Medulla oblongata (tissue), 1 donor: ENCODE results near the gene CDIP1.
A peak's percentile ranks its signal among the peaks of the same experiment; 100 is the strongest.

ENCODE experiments used
- DNase-seq: peaks from one replicate; pipeline ENCODE4 v3.0.0-alpha.2; 2015; ENCODE audit errors: extremely low spot score

Gene CDIP1

DNA sequence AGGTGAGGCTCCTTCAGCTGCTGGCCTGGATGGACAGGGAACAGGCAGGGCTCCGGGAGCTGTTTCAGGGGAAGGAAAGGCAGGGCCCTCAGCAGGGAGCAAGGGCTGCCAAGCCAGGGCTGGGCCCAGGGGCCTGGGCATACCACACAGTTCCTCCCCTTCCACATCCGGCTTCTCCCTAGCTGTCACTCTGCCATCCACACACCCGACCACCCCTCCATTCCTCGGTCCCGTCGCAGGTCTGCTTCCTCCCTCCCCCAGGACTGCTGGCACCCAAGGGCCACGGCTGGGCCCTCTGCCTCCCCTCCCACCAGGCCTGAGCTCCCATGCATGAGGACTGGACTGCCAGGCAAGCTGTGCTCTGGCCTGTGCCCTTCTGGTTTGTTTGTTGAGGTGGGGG lies 24.0 kb downstream of the CDIP1 start:
- DNase-seq = no peak

DNA sequence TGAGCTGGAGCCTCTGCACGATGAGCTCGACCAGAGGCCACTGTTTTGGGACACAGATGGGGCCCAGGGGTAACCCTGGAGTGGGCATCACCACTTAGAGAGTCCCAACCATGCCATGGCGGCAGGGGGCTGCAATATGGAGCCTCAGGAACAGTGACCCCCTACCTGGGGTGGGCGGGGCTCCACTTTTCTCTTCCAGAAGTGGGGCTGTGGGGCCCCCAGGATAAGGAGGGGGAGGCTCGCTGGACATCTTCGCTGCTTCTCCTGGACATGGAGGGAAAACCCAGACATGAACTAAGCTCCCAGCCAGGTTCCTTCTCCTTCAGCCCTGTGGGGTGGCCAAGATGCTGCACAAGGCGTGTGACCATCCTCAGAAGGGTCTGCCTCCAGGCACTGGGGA lies 24.7 kb downstream of the CDIP1 start:
- no peak for DNase-seq

DNA sequence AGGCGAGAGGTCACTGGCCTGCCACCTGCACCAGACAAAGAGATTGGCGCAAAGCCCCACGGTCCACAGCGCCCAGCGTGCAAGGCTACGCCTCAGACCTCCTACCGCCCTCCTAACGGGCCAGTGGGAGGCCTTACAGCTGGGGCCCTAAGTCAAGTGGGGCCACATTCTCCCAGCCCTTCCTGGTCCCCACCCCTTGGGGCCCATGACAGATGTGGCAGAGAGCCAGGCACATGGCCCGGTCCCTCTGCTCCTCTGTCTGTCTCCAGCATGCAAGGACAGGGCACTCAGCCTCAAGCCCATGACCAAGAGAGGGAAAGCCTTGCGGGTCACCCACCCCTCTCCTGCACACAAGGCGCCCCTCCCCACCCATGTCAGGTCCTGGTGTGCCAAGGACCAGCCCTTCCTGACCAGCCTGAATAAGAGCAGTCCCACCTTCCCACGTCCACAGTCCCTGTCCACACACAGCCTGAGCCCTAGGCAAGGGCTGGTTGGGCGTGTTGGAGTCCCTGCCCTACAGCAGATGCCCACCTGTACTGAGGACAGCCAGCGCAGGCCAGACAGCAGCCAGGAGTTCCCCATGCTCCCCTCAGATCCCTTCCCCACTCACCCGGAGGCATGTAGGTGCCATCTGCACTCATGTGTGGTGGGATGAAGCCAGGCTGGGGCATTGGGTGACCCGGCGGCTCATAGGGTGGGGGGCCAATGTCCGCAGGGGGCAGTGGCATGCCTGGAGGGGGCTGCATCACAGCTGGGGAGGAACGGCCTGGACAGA lies 25.3 kb downstream of the CDIP1 start:
- peak; percentile 29 for DNase-seq

DNA sequence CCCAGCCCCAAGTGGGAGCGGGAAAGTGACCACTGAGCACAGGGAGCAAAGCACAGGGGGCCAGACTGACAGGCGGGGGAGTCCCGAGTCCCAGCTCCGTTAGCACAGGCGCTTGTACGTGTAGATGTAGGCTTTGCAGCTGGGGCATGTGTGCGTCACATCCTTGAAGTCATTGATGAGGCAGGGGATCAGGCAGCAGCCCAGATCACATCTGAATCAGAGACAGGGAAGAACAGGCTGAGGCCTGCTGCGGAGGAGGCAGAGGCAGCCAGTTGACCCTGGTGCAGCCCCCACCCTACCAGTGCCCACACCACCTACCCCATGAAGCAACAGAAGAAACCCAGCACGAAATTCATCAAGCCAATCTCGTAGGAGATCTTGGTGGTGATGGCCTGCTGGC lies 26.1 kb downstream of the CDIP1 start:
- no peak for DNase-seq

DNA sequence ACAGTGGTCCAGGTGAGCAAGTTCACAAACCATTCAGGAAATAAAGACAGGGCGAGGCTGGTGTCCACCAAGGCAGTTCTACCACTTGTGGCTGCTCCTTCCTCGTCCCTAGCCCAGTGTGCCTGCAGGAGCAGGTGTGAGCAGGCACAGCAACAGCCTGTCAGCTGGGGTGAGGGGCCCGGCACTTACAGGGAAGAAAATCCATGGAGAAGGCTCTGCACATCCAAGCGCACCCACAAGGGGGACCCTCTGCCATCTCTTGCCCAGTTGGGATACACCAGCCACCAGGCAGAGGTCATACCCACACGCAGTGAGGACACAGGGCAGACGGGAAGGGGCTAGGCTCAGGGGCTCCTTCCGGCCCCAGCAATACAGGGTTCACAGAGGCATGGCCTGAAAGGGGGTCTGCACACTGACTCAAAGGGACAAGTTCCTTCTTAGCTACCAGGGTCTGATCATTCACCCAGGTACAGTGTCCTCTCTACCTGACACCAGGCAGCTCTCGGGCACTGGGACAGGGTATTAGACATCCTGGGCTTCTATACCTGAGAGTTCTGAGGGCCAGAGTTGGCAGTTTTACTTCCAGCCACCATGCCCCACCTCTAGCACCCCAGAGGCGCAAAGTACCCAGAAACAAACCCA lies 27.0 kb downstream of the CDIP1 start:
- peak; percentile 49 for DNase-seq

DNA sequence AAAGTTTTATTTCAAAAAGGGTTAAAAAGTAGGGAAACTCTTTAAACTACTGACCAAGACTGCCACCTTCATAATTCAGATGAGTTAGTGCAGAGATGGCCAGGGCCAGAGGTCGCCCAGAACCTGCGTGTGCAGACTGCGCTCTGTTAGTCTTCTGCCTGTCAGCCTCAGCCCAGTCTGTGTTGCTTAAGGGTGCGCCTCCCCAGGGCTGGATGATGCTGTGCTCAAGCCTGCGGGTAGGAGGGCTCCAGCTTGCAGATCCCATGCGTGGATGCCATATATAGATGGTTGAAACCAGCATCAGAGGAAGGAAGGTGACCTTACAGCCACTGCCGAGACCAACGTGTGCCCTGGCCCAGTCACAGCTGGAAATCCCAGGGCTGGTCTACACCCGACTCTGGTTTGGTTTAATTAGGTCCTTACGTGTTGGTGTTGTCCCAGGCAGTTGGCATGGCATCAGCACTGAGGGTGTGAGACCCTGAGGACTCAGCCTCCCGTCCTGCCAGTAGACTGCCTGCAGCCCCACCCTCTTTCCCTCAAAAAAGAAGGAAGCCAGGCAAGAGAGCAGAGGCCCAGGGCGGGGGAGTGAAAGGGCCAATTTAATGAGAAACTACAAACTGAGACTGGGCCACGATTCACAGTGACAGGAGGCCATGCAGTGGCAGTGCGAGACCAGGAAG lies 27.7 kb downstream of the CDIP1 start:
- no peak for DNase-seq

DNA sequence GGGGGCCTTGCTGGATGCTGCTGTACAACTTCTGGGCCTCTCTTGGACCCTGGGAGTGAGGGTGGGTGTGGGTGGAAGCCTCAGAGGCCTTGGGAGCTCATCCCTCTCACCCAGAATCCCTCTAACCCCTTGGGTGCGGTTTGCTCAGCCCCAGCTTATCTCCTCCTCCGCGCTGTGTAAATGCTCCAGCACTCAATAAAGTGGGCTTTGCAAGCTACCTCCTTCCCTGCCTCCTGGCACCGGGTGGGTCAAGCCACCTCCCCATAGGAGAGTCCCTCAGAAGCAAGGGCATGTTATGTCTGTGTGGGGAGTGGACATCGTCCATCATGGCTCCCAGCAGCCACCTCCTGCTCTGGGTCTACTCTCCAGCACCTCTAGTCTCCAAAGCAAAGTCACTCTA lies 28.4 kb downstream of the CDIP1 start:
- no peak for DNase-seq

DNA sequence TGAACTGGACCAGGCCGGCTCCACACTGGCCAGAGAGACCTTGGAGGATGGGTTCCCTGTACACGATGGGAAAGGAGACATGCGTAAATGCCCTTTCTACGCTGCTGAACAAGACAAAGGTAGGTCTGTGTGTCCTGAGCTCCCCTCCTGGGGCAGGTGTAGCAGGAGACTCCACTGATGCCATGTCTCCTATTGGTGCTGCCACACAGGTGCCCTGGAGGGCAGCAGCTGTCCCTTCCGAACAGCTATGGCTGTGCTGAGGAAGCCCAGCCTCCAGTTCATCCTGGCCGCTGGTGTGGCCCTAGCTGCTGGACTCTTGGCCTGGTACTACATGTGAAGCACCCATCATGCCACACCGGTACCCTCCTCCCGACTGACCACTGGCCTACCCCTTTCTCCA lies 29.2 kb downstream of the CDIP1 start:
- no peak for DNase-seq

DNA sequence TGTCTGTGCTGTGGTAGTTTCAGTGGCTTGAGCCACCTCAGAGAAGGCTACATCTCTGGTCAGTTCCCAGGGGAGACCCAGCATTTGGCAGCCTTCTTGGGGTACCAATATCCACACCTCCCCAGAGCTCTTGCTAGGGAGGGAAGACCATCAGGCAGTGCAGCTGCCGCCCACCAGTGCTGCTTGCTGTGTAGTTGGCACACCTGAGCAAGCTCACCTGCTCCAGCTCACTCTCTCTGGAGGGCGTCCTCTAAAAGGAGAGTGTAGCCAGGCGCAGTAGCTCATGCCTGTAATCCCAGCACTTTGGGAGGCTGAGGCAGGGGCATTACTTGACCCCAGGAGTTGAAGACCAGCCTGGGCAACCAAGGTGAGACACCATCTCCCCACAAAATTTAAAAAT lies 29.8 kb downstream of the CDIP1 start:
- DNase-seq = no peak

DNA sequence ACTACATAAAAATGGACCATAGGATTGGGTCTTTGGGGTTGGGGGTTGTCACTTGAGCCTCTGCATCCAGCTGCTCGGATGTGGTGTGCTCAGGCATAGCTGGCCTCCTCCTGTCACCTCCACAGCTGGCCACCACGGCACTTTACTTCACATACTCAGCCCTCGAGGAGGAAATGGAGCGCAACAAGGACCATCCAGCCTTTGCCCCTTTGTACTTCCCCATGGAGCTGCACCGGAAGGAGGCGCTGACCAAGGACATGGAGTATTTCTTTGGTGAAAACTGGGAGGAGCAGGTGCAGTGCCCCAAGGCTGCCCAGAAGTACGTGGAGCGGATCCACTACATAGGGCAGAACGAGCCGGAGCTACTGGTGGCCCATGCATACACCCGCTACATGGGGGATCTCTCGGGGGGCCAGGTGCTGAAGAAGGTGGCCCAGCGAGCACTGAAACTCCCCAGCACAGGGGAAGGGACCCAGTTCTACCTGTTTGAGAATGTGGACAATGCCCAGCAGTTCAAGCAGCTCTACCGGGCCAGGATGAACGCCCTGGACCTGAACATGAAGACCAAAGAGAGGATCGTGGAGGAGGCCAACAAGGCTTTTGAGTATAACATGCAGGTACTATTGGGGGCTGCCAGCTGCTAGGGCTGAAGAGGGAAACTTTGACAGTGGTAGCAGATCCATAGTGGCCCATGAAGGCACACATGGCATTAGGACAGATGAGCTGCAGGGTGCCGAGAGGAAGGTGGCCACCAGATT lies 30.8 kb downstream of the CDIP1 start:
- DNase-seq = no peak

DNA sequence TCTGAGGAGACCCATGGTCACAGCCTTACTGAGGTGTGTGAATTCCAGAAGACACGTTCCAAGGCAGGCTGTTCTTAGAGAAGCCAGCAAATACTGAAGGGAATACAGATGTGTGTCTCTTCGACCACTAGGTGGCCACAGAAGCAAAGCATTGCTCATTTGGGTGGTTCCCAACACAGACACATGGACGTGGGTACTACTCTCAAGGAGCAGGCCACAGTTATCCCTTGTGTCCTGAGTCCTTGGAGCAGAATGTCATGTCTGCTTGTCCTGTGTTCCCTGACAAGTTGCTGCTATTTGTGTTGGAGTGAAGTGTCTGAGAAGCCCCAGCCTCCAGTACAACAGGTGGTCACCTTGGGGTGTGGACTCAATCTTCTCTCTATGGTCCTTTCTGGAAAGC lies 32.1 kb downstream of the CDIP1 start:
- DNase-seq = peak; percentile 95

DNA sequence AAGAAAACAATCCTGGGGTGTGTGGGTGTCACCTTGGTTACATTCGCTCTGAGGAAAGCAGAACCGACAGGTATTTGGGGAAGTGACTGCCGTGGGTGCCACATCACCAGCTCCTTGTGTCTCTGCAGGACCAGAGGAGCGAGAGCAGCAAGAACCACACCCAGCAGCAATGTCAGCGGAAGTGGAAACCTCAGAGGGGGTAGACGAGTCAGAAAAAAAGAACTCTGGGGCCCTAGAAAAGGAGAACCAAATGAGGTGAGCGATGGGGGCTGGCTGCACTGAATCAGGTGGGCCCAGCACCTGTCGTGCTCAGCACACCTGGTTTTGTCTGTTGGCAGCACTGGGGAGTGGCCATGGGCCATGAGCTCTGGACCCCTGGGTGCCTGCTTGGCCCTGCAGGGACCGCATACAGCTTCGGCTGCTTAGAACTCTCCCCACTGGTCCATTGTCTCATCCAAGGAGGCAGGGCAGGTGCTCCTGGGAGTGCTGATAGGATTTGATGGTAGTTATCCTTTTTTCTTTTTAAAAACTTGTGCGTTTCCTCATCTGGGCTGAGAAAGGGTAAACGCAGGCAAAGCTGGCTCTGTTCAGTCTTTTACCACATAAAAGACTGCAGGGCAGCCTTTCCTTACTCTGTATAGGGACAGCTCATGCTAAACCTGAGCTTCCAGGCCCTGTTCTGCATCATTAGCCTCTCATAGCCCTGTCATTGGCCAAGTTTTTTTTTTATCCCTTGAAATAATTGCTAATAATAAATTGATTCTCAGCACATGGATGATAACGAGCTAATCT lies 33.0 kb downstream of the CDIP1 start:
- DNase-seq = no peak

DNA sequence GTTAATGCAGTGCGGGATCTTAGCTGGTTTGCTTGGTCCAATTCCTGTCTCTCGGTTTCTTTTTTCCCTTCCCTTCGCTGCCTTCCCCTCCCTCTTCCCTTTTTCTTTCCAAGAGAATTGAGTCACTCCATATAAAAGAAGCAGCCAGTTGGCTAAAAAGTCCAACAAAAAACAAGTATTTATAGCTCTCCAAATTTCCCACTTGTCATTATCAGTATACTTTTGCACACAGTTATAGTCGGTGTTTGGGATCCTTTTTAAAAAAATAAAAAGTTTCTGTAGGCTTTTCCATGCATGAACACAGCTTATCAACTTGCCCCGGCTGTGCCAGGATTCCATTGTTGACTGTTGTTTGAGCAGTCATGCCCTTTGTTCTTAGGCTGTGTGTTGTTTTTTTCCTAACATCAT lies 37.5 kb downstream of the CDIP1 start:
- DNase-seq = peak; percentile 65

DNA sequence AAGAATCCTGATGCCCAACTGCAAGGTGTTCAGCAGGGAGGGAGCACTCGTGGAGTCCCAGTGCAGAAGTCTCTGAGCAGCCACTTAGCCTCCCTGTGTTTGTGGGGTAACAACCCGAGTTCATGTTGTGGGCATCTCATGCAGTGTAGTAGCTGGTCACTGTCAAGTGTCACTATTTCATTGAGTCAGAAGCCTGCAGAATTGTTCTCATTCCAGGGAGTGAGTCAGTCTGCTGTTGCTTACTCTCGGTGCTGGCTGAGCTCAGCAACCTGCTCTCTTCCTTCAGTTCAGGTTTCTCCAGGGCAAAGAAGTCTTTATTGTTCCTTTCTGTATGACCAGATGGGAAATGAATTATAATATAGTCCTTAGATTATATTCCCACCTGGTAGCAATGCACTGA lies 38.3 kb downstream of the CDIP1 start:
- peak; percentile 80 for DNase-seq

DNA sequence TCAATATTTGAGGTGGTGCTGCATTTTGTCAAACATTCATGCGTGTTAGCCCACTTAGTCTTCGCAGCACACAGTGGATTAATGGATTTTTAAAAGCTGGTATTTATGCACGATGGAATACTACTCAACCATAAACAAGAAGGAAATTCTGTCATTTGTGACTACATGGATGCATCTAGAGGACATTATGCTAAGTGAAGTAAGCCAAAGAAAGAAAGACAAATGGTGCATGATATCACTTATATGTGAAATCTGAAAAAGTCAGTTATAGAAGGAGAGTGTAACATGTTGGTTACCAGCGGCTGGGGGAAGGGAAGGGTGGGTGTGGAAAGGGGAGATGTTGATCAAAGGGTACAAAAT lies 39.4 kb downstream of the CDIP1 start:
- DNase-seq = no peak

DNA sequence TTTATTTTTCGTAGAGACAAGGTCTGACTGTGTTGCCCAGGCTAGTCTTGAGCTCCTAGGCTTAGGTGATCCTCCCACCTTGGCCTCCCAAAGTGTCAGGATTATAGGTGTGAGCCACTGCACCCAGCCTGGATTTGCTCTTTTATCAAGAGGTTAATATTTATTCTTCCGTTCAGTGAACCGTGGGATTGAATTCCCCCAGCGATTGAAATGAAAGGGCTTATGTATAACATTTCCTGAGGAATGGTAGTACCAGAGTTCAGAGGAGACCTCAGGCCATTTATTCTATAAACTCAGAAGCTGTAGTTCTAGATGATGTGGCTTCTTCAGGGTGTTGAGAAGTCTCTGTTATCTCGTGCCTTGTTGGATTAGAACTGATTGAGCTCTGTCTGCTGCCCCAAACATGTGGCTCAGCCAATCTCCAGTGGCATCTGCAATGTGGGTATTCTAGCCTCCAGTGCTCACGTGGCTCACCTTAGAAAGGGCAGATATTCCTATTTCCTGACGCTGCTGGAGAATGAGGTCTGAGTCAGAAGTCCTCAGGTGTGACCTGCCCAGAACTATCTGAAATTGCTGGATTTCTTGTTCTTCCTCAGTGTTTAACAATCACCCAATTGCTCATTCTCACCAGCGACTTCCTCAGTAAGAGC lies 39.9 kb downstream of the CDIP1 start:
- no peak for DNase-seq

DNA sequence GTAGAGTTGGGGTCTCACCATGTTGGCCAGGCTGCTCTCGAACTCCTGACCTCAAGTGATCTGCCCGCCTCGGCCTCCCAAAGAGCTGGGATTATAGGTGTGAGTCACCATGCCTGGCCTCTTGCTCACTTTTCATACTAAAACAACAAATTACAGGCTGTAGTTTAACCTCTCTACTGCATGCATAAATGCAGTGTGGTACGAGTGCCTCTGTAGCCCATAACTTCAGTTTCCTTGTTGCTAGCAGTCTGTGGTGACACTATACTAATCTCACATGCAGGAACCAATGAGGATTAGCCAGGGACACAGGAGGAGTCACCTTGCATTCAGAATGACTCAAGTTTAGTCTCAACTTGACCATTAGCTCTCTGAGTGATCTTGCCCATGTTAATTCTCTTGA lies 42.3 kb downstream of the CDIP1 start:
- no peak for DNase-seq

DNA sequence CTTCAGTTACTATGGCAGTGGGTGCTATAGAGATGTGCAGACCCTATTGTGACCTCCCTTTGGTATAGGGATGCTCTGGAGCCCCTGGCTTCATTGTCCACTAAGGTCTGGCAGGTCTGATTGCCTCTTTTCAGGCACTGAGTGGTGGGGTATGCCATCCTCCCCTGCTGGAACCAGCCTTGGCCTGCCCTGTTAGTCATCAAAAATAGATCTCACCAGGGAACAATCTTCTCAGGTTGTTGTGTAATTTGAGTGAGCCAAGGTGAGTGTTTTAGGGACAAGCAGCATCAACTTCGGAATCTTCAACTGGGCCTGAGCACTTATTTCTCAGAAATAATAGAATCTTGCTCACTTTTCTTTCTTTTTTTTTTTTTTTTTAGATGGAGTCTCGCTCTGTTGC lies 42.8 kb downstream of the CDIP1 start:
- DNase-seq = no peak

DNA sequence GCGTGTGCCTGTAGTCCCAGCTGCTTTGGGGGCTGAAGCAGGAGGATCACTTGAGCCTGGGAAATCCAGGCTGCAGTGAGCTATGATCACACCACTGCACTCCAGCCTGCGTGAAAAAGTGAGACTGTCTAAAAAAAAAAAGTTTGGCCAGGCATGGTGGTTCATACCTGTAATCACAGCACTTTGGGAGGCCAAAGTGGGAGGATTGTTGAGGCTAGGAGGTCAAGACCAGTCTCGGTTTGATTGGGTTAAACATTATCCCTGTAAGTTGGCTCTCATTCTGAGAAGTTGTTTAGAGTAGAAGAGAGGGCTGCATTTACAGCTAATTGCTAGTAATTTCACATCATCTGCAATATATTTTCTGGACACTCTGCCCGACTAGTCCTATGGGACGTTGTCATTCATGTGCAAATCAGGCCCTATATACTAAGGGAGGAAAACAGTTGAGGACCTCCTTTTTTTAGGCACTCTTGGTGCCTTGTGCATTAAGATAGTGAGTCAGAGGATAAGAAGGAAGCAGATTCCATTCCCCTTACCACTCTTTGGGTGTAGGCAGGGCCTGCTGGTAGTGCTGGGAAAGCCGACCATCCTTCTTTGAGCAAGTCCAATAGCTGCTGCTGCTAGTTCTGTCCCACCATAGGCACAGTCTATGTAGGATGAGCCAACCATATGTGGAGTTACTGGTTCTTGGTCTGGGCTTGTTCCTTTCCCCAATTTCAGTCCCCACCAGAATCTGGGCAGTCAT lies 43.7 kb downstream of the CDIP1 start:
- DNase-seq = no peak

DNA sequence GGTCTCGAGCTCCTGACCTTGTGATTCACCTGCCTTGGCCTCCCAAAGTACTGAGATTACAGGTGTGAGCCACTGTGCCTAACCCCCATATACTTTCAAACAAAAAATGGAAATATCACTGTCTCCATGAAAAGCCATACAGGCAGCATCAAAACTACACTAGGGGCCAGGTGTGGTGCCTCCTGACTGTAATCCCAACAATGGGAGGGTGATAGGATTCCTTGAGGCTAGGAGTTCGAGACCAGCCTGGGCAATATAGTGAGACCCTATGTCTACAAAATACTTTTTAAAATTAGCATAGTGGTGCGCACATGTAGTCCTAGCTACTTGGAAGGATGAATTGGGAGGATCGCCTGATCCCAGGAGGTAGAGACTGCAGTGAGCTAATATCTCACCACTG lies 46.7 kb downstream of the CDIP1 start:
- DNase-seq = no peak
